ENCODE measurements around the gene PPIA. TPM values are rescaled to one million over a fixed set of nuclear protein-coding genes. Genes with fewer than 3 reads are reported as not detected.
"Not testable (repeated sequence)": the region's sequence is repeated elsewhere in the genome, so short reads cannot be mapped to it uniquely, and the experiment has no call there.

PPIA gene
- total RNA-seq, 1 donor from 2014 or later: 1,411 TPM

DNA sequence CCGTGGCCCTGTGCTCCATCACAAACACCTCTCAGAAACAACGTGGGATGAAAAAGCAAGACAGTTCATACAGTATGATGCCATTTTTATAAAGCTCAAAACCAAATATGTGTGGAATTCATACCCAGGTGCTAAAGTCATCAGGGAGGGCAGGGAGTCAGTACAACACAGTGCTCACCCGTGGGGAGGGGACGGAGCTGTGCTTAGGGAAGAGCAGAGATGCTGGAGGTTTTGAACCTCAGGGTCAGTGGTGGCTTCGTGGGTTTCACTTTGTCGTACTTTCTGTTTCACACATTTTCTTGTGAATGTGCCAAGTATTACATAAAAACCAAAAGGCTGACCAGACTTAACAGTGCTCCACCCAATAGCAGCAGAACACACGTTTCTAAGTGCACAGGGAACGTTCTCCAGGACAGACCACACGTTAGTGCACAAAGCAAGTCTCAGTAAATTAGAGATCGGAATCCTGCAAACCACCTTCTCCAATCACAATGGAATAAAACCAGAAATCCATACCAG lies 26.6 kb upstream of the PPIA start:
- CTCF ChIA-PET: interaction anchor here (0.6 to 1.9 kb wide), 4 partner anchors 9 to 131 kb away, joined by 3 to 7 read pairs (median 4); no protein-coding TSS in a partner anchor
- H3K36me3 Mint-ChIP-seq (ENCODE audit: low read depth): peaks cover 43% of the 10 kb centered on the region
- intact Hi-C loops (cut with micrococcal nuclease): loop anchor here (2.0 kb wide), 1 partner anchor 17 kb away; no protein-coding TSS in a partner anchor
- no peaks in the 10 kb centered on the region for H3K9me3 Mint-ChIP-seq
- peaks cover 60% of the 10 kb centered on the region for H3K4me1 Mint-ChIP-seq
- H3K27me3 Mint-ChIP-seq: no peaks in the 10 kb centered on the region
- ATAC-seq (ENCODE audit: low read depth) (peak; percentile 10), DNase-seq (no peak)
- POLR2A ChIA-PET: interaction anchor here (0.5 to 5.0 kb wide), 6 partner anchors 19 to 179 kb away, joined by 3 to 66 read pairs (median 14); partner anchors contain the start of genes OGDH, PPIA and ZMIZ2
- H3K4me3 Mint-ChIP-seq: peak overlapping the region; percentile 58
- TF ChIP-seq, protein P1, sequence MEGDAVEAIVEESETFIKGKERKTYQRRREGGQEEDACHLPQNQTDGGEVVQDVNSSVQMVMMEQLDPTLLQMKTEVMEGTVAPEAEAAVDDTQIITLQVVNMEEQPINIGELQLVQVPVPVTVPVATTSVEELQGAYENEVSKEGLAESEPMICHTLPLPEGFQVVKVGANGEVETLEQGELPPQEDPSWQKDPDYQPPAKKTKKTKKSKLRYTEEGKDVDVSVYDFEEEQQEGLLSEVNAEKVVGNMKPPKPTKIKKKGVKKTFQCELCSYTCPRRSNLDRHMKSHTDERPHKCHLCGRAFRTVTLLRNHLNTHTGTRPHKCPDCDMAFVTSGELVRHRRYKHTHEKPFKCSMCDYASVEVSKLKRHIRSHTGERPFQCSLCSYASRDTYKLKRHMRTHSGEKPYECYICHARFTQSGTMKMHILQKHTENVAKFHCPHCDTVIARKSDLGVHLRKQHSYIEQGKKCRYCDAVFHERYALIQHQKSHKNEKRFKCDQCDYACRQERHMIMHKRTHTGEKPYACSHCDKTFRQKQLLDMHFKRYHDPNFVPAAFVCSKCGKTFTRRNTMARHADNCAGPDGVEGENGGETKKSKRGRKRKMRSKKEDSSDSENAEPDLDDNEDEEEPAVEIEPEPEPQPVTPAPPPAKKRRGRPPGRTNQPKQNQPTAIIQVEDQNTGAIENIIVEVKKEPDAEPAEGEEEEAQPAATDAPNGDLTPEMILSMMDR (IDR thresholded peaks at IDR 0.05): no peak
- H3K27ac Mint-ChIP-seq: peak overlapping the region; percentile 88

DNA sequence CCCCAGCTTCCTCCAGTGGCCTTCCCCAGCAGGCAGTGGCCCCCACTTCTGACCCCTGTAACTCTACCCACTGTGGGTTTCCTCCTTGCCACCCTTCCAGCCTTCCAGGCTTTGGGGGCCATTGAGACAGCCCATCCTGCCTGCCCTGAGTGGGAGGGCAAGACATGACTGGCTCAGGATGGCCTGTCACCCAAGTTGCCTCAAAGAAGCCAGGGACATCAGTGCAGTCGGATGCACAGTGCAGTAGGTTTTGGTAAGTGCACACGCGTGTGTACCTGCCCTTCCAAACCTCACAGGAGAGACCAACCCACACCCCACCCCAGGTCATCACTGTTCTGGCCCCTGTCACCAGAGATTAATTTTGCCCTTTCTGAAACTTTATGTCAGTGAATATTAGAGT lies 25.1 kb upstream of the PPIA start:
- Mint-ChIP-seq H3K4me3 (peak overlapping the region; percentile 36), H3K4me1 (peaks cover 60% of the 10 kb centered on the region), H3K9me3 (no peaks in the 10 kb centered on the region), H3K27me3 (no peaks in the 10 kb centered on the region), H3K36me3 (ENCODE audit: low read depth) (peaks cover 28% of the 10 kb centered on the region), H3K27ac (peak overlapping the region; percentile 64)
- intact Hi-C loops (cut with micrococcal nuclease): no loop called here
- DNase-seq (no peak), ATAC-seq (ENCODE audit: low read depth) (no peak)
- TF ChIP-seq, protein P1 (IDR thresholded peaks at IDR 0.05): no peak
- ChIA-PET POLR2A (interaction anchor here (0.6 to 1.6 kb wide), 3 partner anchors 20 to 166 kb away, joined by 3 to 5 read pairs (median 3); no protein-coding TSS in a partner anchor), CTCF (interaction anchor here (1.1 to 1.4 kb wide), 2 partner anchors 16 to 140 kb away, joined by 3 read pairs; no protein-coding TSS in a partner anchor)

DNA sequence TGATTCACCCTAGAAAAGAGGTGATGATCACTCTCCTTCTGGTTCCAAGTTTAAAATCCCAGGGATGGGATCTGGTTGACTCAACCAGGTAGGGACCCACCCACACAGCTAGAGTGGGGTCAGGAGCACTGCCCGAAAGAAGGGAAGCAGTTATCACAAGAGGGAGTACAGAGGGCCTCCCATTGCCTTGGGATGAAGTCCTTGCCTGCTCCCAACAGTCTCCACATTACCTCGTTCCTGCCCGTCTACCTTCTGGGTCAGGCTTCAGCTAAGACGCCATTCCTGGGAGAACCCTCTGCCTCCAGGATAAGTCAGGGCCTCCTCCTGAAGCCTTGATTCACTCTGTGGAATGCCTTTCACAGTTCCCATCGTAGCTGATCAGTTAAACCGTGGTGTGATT lies 24.0 kb upstream of the PPIA start:
- TF ChIP-seq, protein P1 (IDR thresholded peaks at IDR 0.05): no peak
- Mint-ChIP-seq H3K36me3 (ENCODE audit: low read depth) (peaks cover 17% of the 10 kb centered on the region), H3K27ac (peak overlapping the region; percentile 24), H3K27me3 (no peaks in the 10 kb centered on the region), H3K9me3 (no peaks in the 10 kb centered on the region), H3K4me1 (peaks cover 50% of the 10 kb centered on the region), H3K4me3 (no peak overlapping the region)
- DNase-seq (no peak), ATAC-seq (ENCODE audit: low read depth) (no peak)
- ChIA-PET POLR2A (interaction anchor here (0.7 to 1.6 kb wide), 4 partner anchors 21 to 267 kb away, joined by 3 to 20 read pairs (median 4); no protein-coding TSS in a partner anchor), CTCF (interaction anchor here (1.1 to 1.4 kb wide), 2 partner anchors 15 to 141 kb away, joined by 3 read pairs; no protein-coding TSS in a partner anchor)
- intact Hi-C loops (cut with micrococcal nuclease): no loop called here

DNA sequence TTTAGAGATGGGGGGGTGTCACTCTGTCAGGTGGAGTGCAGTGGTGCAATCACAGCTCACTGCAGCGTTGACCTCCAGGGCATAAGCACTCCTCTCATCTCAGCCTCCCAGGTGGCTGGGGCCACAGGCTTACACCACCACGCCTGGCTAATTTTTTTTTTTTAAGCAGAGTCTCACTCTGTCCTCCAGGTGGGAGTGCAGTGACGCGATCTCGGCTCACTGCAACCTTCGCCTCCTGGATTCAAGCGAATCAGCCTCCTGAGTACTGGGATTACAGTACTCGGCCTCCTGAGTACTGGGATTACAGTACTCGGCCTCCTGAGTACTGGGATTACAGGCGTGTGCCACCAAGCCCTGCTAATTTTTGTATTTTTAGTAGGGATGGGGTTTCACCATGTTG lies 23.6 kb upstream of the PPIA start:
- ATAC-seq (ENCODE audit: low read depth): no peak
- Mint-ChIP-seq H3K27ac (no peak overlapping the region), H3K27me3 (no peaks in the 10 kb centered on the region), H3K9me3 (no peaks in the 10 kb centered on the region), H3K36me3 (ENCODE audit: low read depth) (peaks cover 13% of the 10 kb centered on the region), H3K4me3 (no peak overlapping the region), H3K4me1 (peaks cover 46% of the 10 kb centered on the region)
- TF ChIP-seq, protein P1 (IDR thresholded peaks at IDR 0.05): no peak
- ChIA-PET POLR2A (interaction anchor here (1.0 to 1.6 kb wide), 2 partner anchors 22 to 139 kb away, joined by 5 to 20 read pairs; no protein-coding TSS in a partner anchor), CTCF (no interaction called here)
- DNase-seq: no peak
- intact Hi-C loops (cut with micrococcal nuclease): no loop called here

DNA sequence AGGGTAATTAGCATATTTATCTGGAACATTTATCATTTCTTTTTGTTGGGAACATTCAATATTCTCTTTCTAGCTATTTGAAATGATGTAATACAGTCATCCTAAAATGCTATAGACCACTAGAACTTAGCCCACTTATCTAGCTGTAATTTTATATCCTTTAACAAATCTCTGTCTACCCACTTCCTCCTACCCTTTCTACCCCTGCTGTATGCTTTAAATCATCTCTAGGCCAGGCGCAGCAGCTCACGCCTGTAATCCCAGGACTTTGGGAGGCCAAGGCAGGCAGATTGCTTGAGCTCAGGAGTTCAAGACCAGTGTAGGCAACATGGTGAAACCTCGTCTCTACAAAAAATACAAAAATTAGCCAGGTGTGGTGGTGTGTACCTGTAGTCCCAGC lies 22.0 kb upstream of the PPIA start:
- H3K27ac Mint-ChIP-seq; intact Hi-C loops (cut with micrococcal nuclease); H3K36me3 Mint-ChIP-seq (ENCODE audit: low read depth); DNase-seq; ATAC-seq (ENCODE audit: low read depth); H3K4me3 Mint-ChIP-seq; H3K9me3 Mint-ChIP-seq; H3K27me3 Mint-ChIP-seq: not testable (repeated sequence)
- H3K4me1 Mint-ChIP-seq: peaks cover 29% of the 10 kb centered on the region
- ChIA-PET POLR2A (interaction anchor here (0.6 to 1.3 kb wide), 2 partner anchors 23 to 64 kb away, joined by 3 to 4 read pairs; no protein-coding TSS in a partner anchor), CTCF (interaction anchor here (0.6 to 1.3 kb wide), 2 partner anchors 84 to 209 kb away, joined by 3 to 4 read pairs; no protein-coding TSS in a partner anchor)

Measured in activated B cell treated with CpG ODN at 0.5 μM for 24 hours (primary cell).